ENCODE measurements around the gene MTFMT. TPM values are rescaled to one million over a fixed set of nuclear protein-coding genes. Genes with fewer than 3 reads are reported as not detected.

MTFMT gene
- total and polyA plus RNA-seq, 2 experiments from 2014 or later: 19.0 to 36.0 TPM

DNA sequence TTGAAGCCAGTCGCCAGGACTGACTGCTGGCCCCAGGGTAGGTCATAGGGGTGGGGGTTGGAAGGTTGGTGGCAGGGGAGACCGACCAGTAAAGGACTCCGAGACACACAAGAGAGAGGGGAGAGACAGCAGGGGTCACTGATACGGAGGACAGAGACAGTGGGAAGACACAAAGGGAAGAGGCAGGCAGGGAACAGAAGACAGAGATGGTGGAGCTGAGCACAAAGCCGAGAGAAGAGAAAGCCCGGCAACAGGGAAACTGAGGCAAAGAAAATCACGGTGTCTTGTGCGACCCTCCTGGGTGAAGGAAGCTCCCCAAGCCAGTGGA is 37.8 kb upstream of the MTFMT start (continued):
- TF ChIP-seq, protein P1, sequence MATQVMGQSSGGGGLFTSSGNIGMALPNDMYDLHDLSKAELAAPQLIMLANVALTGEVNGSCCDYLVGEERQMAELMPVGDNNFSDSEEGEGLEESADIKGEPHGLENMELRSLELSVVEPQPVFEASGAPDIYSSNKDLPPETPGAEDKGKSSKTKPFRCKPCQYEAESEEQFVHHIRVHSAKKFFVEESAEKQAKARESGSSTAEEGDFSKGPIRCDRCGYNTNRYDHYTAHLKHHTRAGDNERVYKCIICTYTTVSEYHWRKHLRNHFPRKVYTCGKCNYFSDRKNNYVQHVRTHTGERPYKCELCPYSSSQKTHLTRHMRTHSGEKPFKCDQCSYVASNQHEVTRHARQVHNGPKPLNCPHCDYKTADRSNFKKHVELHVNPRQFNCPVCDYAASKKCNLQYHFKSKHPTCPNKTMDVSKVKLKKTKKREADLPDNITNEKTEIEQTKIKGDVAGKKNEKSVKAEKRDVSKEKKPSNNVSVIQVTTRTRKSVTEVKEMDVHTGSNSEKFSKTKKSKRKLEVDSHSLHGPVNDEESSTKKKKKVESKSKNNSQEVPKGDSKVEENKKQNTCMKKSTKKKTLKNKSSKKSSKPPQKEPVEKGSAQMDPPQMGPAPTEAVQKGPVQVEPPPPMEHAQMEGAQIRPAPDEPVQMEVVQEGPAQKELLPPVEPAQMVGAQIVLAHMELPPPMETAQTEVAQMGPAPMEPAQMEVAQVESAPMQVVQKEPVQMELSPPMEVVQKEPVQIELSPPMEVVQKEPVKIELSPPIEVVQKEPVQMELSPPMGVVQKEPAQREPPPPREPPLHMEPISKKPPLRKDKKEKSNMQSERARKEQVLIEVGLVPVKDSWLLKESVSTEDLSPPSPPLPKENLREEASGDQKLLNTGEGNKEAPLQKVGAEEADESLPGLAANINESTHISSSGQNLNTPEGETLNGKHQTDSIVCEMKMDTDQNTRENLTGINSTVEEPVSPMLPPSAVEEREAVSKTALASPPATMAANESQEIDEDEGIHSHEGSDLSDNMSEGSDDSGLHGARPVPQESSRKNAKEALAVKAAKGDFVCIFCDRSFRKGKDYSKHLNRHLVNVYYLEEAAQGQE (IDR thresholded peaks at IDR 0.05; ENCODE audit: unreplicated experiment): no peak

DNA sequence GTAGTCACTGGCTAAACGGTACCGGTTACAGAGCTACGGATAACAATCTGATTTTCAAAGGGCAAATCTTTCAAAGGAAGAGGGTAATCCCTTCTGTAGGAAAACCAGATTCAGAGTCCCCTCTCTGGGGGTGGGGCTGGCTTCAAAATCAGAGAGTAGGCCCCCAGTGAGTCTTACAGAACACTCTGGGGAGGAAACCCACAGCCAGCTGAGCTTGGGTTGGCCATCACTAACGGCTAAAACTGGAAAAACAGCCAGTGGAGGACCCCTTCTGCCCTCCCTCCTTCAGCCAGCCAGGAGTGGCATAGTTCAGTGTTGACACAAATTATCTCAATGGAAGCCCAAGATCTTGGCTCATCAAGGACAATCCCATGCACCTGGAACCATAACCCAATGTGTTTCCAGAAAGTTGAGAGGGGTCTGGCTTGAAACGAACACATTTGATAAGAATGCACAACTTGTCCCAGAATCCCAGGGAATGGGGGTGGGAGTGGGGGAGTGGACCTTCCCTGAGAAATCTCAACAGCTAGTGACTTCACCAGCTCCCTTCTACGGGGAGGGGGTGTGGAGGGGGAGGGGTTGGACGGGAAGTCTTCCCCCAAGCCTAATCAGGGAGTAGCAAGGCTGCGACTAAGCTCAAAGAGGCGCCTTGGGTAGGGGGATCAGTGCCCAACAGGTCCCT is 37.3 kb upstream of the MTFMT start:
- TF ChIP-seq, protein P2, sequence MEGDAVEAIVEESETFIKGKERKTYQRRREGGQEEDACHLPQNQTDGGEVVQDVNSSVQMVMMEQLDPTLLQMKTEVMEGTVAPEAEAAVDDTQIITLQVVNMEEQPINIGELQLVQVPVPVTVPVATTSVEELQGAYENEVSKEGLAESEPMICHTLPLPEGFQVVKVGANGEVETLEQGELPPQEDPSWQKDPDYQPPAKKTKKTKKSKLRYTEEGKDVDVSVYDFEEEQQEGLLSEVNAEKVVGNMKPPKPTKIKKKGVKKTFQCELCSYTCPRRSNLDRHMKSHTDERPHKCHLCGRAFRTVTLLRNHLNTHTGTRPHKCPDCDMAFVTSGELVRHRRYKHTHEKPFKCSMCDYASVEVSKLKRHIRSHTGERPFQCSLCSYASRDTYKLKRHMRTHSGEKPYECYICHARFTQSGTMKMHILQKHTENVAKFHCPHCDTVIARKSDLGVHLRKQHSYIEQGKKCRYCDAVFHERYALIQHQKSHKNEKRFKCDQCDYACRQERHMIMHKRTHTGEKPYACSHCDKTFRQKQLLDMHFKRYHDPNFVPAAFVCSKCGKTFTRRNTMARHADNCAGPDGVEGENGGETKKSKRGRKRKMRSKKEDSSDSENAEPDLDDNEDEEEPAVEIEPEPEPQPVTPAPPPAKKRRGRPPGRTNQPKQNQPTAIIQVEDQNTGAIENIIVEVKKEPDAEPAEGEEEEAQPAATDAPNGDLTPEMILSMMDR (conservative IDR thresholded peaks at IDR 0.05; ENCODE audit: low read depth in 2 of 2): no peak
- TF ChIP-seq ZNF114 (CRISPR knock-in tag; IDR thresholded peaks at IDR 0.05) (no peak), POLR2AphosphoS5 (IDR thresholded peaks at IDR 0.05; ENCODE audit: low read depth) (no peak)
- TF ChIP-seq, protein P1 (IDR thresholded peaks at IDR 0.05; ENCODE audit: unreplicated experiment): no peak
- Histone ChIP-seq H3K9me2 (ENCODE audit: insufficient read depth) (no peaks in the 10 kb centered on the region), H3K79me2 (replicated peaks; ENCODE audit: insufficient read depth) (no peaks in the 10 kb centered on the region), H3K4me1 (ENCODE audit: insufficient read depth) (peaks cover 25% of the 10 kb centered on the region), H3K36me3 (ENCODE audit: insufficient read depth) (no peaks in the 10 kb centered on the region), H3K27me3 (ENCODE audit: insufficient read depth) (peaks cover 11% of the 10 kb centered on the region), H3K4me2 (peak overlapping the region; percentile 93), H4K20me1 (replicated peaks; ENCODE audit: insufficient read depth) (0 out of 2 replicates have a peak, but pooled peaks cover 3% of the 10 kb centered on the region), H3F3A (replicated peaks; ENCODE audit: low read depth) (peaks cover 5% of the 10 kb centered on the region; the same call in 1 of the 2 replicates), H3K27ac (ENCODE audit: low read depth) (no peak overlapping the region), H3K4me3 (peak overlapping the region; percentile 73), H2AFZ (peak overlapping the region; percentile 99)
- peaks cover 21% of the 10 kb centered on the region for H3K4me1 Mint-ChIP-seq
- H3K36me3 Mint-ChIP-seq (ENCODE audit: low read depth): no peaks in the 10 kb centered on the region; the same call in 2 of the 3 replicates
- H3K27ac Mint-ChIP-seq: no peak overlapping the region
- DNase-seq (ENCODE audit: low spot score) (peak; percentile 35), ATAC-seq (peak; percentile 52)
- H3K27me3 Mint-ChIP-seq (ENCODE audit: insufficient read depth, low read depth, poor library complexity): peaks cover 15% of the 10 kb centered on the region
- no peaks in the 10 kb centered on the region for H3K9me3 Mint-ChIP-seq
- peak overlapping the region; percentile 78 for H3K4me3 Mint-ChIP-seq
